Astrocyte of the hippocampus (primary cell): Measurements from ENCODE around the gene CXADR.
A peak's percentile ranks its signal among the peaks of the same experiment; 100 is the strongest.
"Not testable (repeated sequence)": the region's sequence is repeated elsewhere in the genome, so short reads cannot be mapped to it uniquely, and the experiment has no call there.

Experiments used
- DNase-seq: peaks from one replicate; pipeline ENCODE4 v3.0.0; 2011; ENCODE audit warnings: low read depth, low spot score

The CXADR gene

GRCh38 chr21:17502985-17503384 lies 9.9 kb upstream of the CXADR start:
- DNase-seq, result not testable (repeated sequence)

- no peak for DNase-seq
Measured at GRCh38 chr21:17506951-17507350, 5.9 kb upstream of the CXADR start.

GRCh38 chr21:17507591-17507990 lies 5.3 kb upstream of the CXADR start:
- no peak for DNase-seq

GRCh38 chr21:17513214-17514123 lies 626 bp downstream of the CXADR start:
- peak; percentile 55 for DNase-seq

GRCh38 chr21:17514124-17514845 lies 1.4 kb downstream of the CXADR start:
- DNase-seq, result peak; percentile 56

- not testable (repeated sequence) for DNase-seq
Measured at GRCh38 chr21:17517008-17517407, 4.2 kb downstream of the CXADR start.

GRCh38 chr21:17519208-17519738 lies 6.4 kb downstream of the CXADR start:
- DNase-seq, result no peak

GRCh38 chr21:17519965-17520609 lies 7.2 kb downstream of the CXADR start:
- DNase-seq, result no peak

- no peak for DNase-seq
Measured at GRCh38 chr21:17523007-17523451, 10.2 kb downstream of the CXADR start.

- not testable (repeated sequence) for DNase-seq
Measured at GRCh38 chr21:17523979-17524494, 11.2 kb downstream of the CXADR start.

- no peak for DNase-seq
Measured at GRCh38 chr21:17524635-17525034, 11.8 kb downstream of the CXADR start.

GRCh38 chr21:17526776-17527175 lies 13.9 kb downstream of the CXADR start:
- no peak for DNase-seq

- peak; percentile 53 for DNase-seq
Measured at GRCh38 chr21:17527240-17527639, 14.4 kb downstream of the CXADR start.

- DNase-seq, result peak; percentile 3
Measured at GRCh38 chr21:17527711-17528110, 14.9 kb downstream of the CXADR start.

- DNase-seq, result no peak
Measured at GRCh38 chr21:17529648-17530047, 16.8 kb downstream of the CXADR start.

- no peak for DNase-seq
Measured at GRCh38 chr21:17532292-17532691, 19.4 kb downstream of the CXADR start.

- DNase-seq, result no peak
Measured at GRCh38 chr21:17536381-17536780, 23.5 kb downstream of the CXADR start.

GRCh38 chr21:17537299-17537698 lies 24.5 kb downstream of the CXADR start:
- no peak for DNase-seq

- DNase-seq, result no peak
Measured at GRCh38 chr21:17538576-17538975, 25.7 kb downstream of the CXADR start.

- no peak for DNase-seq
Measured at GRCh38 chr21:17539323-17539722, 26.5 kb downstream of the CXADR start.

GRCh38 chr21:17539743-17540341 lies 27.0 kb downstream of the CXADR start:
- no peak for DNase-seq
